Endothelial cell of umbilical vein (primary cell): ENCODE measurements around the gene CLTCL1. TPM values are rescaled to one million over a fixed set of nuclear protein-coding genes. Genes with fewer than 3 reads are reported as not detected.

Experiments used
- BruUV-seq: library from RNA; stranded (reverse); fragments of 400-500 nt; replicated peaks from 2 replicates; lab custom pipeline; 2021; lab: Mats Ljungman, UMichigan
- CTCF ChIA-PET: fragments of 300-600, 350-600 bp; sonication (Branson Sonifier 250); formaldehyde crosslinking; loops from one replicate; lab custom pipeline; 2021; ENCODE audit warnings: antibody characterized with exemption, inconsistent platforms; lab: Charles Lee
- POLR2A ChIA-PET: fragments of 300-600, 350-600 bp; sonication (Branson Sonifier 250); formaldehyde crosslinking; loops from one replicate; lab custom pipeline; 2021; ENCODE audit warnings: antibody characterized with exemption, inconsistent platforms; lab: Charles Lee
- DNase-seq: peaks from one replicate; pipeline ENCODE4 v3.0.0-alpha.2; 2011; ENCODE audit warnings: low read depth, low spot score
- FAIRE-seq: peaks from 2 replicates; lab custom pipeline; 2011; peaks lifted over from hg19 to GRCh38; lab: Jason Lieb, UNC
- H2AFZ ChIP-seq: 2 replicates; pipeline ENCODE4 v1.6.0; 2012; ENCODE audit warnings: low read depth, low read length, control low read depth, inconsistent platforms
- H3K27ac ChIP-seq: 2 replicates; pipeline ENCODE4 v1.5.1; 2011; ENCODE audit warnings: low read depth, mild to moderate bottlenecking, control low read depth, low read length, moderate library complexity; ENCODE audit not compliant: insufficient read depth
- H3K27me3 ChIP-seq, 2 experiments: 2 replicates each; pipeline versions ENCODE4 v1.6.0 to v1.6.1; 2011; ENCODE audit warnings: low read length in 2 of 2, mixed read lengths in 1 of 2; ENCODE audit not compliant: control insufficient read depth in 2 of 2, insufficient read depth in 2 of 2
- H3K36me3 ChIP-seq, 2 experiments: 2 replicates in 1 of 2; 3 replicates in 1 of 2; pipeline ENCODE4 v1.5.1; 2011; ENCODE audit warnings: low read length in 2 of 2, mild to moderate bottlenecking in 1 of 2, moderate library complexity in 1 of 2; ENCODE audit not compliant: control insufficient read depth in 2 of 2, insufficient read depth in 2 of 2; ENCODE audit errors: extremely low read depth in 1 of 2
- H3K4me1 ChIP-seq: 3 replicates; pipeline ENCODE4 v1.5.1; 2011; ENCODE audit warnings: mild to moderate bottlenecking, low read length; ENCODE audit not compliant: control insufficient read depth, insufficient read depth; ENCODE audit errors: extremely low read depth
- H3K4me2 ChIP-seq: 2 replicates; pipeline ENCODE4 v1.6.1; 2011; ENCODE audit warnings: low read length, control low read depth, mixed read lengths; ENCODE audit not compliant: insufficient read depth
- H3K4me3 ChIP-seq, 3 experiments: fragments of 200-600 bp in 1 of 3; sonication (generic), shearing (Covaris generic) in 1 of 3; replicated peaks in 1 of 3; 2 replicates each; pipeline ENCODE4 v1.5.1; 2011 to 2016; ENCODE audit warnings: control low read depth in 3 of 3, low read length in 3 of 3, mild to moderate bottlenecking in 2 of 3, inconsistent platforms in 1 of 3, low read depth in 1 of 3, moderate library complexity in 1 of 3; ENCODE audit not compliant: insufficient read depth in 1 of 3
- H3K79me2 ChIP-seq: 2 replicates; pipeline ENCODE4 v1.6.0; 2012; ENCODE audit warnings: low read length, inconsistent platforms; ENCODE audit not compliant: control insufficient read depth, insufficient read depth
- H3K9ac ChIP-seq: replicated peaks from 2 replicates; pipeline ENCODE3; 2011; ENCODE audit warnings: low read length, control low read depth; ENCODE audit not compliant: insufficient read depth; ENCODE audit errors: extremely low read depth
- H3K9me1 ChIP-seq: replicated peaks from 3 replicates; pipeline ENCODE4 v1.6.0; 2011; ENCODE audit warnings: mild to moderate bottlenecking, low read length; ENCODE audit not compliant: control insufficient read depth, insufficient read depth; ENCODE audit errors: extremely low read depth
- H3K9me3 ChIP-seq: replicated peaks from 2 replicates; pipeline ENCODE4 v1.5.1; 2012; ENCODE audit warnings: low read length, inconsistent platforms; ENCODE audit not compliant: control insufficient read depth, insufficient read depth
- H4K20me1 ChIP-seq: replicated peaks from 2 replicates; pipeline ENCODE3; 2011; ENCODE audit warnings: mild to moderate bottlenecking, low read length; ENCODE audit not compliant: control insufficient read depth, insufficient read depth; ENCODE audit errors: extremely low read depth
- CTCF ChIP-seq, 2 donors: IDR thresholded peaks; 1 replicate in 1 of 2; 2 replicates in 1 of 2; pipeline ENCODE4 v1.5.1; 2011; ENCODE audit warnings: low read length in 2 of 2, mild to moderate bottlenecking in 2 of 2, moderate library complexity in 2 of 2, control low read depth in 1 of 2, inconsistent platforms in 1 of 2, low read depth in 1 of 2; ENCODE audit not compliant: insufficient read depth in 1 of 2; ENCODE audit errors: extremely low read depth in 1 of 2
- EZH2 ChIP-seq: IDR thresholded peaks from 2 replicates; pipeline ENCODE4 v1.6.1; 2012; ENCODE audit warnings: borderline replicate concordance, low read depth, mild to moderate bottlenecking, moderate library complexity, low read length, inconsistent platforms; ENCODE audit not compliant: severe bottlenecking
- FOS ChIP-seq: IDR thresholded peaks from 2 replicates; pipeline ENCODE4 v1.6.1; 2011; ENCODE audit warnings: mild to moderate bottlenecking, low read length, moderate library complexity, borderline replicate concordance; ENCODE audit not compliant: insufficient read depth
- GATA2 ChIP-seq: IDR thresholded peaks from 2 replicates; pipeline ENCODE4 v1.7.0; 2011; ENCODE audit warnings: low read depth, mild to moderate bottlenecking, moderate library complexity, mixed read lengths, low read length; ENCODE audit not compliant: insufficient read length, insufficient read depth
- JUN ChIP-seq: IDR thresholded peaks from 2 replicates; pipeline ENCODE4 v1.6.1; 2011; ENCODE audit warnings: borderline replicate concordance, low read depth; ENCODE audit not compliant: insufficient read length, insufficient read depth
- MAX ChIP-seq: IDR thresholded peaks from 2 replicates; pipeline ENCODE4 v1.6.1; 2011; ENCODE audit not compliant: insufficient read depth, insufficient read length
- MYC ChIP-seq: IDR thresholded peaks from one replicate; pipeline ENCODE4 v1.6.1; 2011; ENCODE audit warnings: mild to moderate bottlenecking, low read depth, low read length
- POLR2A ChIP-seq: IDR thresholded peaks from 2 replicates; pipeline ENCODE4 v1.6.1; 2012; ENCODE audit warnings: low read depth, mild to moderate bottlenecking, control low read depth, low read length
- POLR2AphosphoS5 ChIP-seq: IDR thresholded peaks from 2 replicates; pipeline ENCODE4 v1.6.1; 2012; ENCODE audit warnings: low read depth, mild to moderate bottlenecking, control low read depth, low read length, moderate library complexity; ENCODE audit not compliant: insufficient read depth
- dilution Hi-C: fragments of 300-500 bp; cut with MboI; formaldehyde crosslinking; loops from one replicate; pipeline ENCODE4 v1.15.0; 2019; ENCODE audit warnings: low sequenced_read_pairs; ENCODE audit not compliant: extremely low pct_ligation_motif_present
- intact Hi-C: fragments of 100-400 bp; cut with micrococcal nuclease; formaldehyde crosslinking; loops from one replicate; pipeline ENCODE4 v1.10.0; 2022
- polyA plus RNA-seq, 4 experiments: library from polyadenylated mRNA; depleted of rRNA in 3 of 4; stranded (reverse) in 3 of 4; unstranded in 1 of 4; fragments of >200 nt; gene quantifications; 2 replicates each; pipeline versions ENCODE4 v1.2.1 to v1.2.3, GENCODE V29; 2011 to 2012; ENCODE audit warnings: missing spikeins in 1 of 4
- total RNA-seq: library from RNA; stranded (reverse); gene quantifications from 2 replicates; pipeline ENCODE4 v1.2.3, GENCODE V29; 2021

Gene CLTCL1
- total and polyA plus RNA-seq, 2 donors (not counting 3 experiments of a cell fraction or from before 2014, with no cell fraction given): 5.0 to 6.2 TPM

- no peak overlapping the region for H2AFZ ChIP-seq
- no peak for DNase-seq
- no peaks in the 10 kb centered on the region for H3K36me3 ChIP-seq
- no peaks in the 10 kb centered on the region for H3K27me3 ChIP-seq
- no peak overlapping the region for H3K9ac ChIP-seq
- no peaks in the 10 kb centered on the region for H3K9me3 ChIP-seq
- intact Hi-C loops (no loop called here), dilution Hi-C loops (no loop called here)
- ChIA-PET CTCF (no interaction called here), POLR2A (no interaction called here)
- H3K4me3 ChIP-seq: no peak overlapping the region
- FAIRE-seq: no peak
- H3K4me2 ChIP-seq: no peak overlapping the region
- no peaks in the 10 kb centered on the region for H3K79me2 ChIP-seq
- BruUV-seq: no TSS peak
- no peaks in the 10 kb centered on the region for H3K9me1 ChIP-seq
- H3K27ac ChIP-seq: no peak overlapping the region
- H4K20me1 ChIP-seq: no peaks in the 10 kb centered on the region
- TF ChIP-seq POLR2A (no peak), CTCF (IDR thresholded peaks at IDR 0.05; ENCODE audit: extremely low read depth in 1 of 2, insufficient read depth in 1 of 2, low read depth in 1 of 2, low read length in 2 of 2) (no peak), EZH2 (no peak), MYC (no peak), MAX (no peak), JUN (no peak), POLR2AphosphoS5 (no peak), FOS (no peak), GATA2 (no peak)
- H3K4me1 ChIP-seq: no peaks in the 10 kb centered on the region
These were observed 66.5 kb downstream of the CLTCL1 start for GRCh38 chr22:19224985-19225384.
